DOHH2 (cell line): ENCODE results near the gene CSNK1A1.

Experiments
- EZH2phosphoT487 ChIP-seq: fragments of 200-600 bp; sonication (generic); IDR thresholded peaks from 2 replicates; pipeline ENCODE4 v1.6.1; 2017; ENCODE audit warnings: borderline replicate concordance, mild to moderate bottlenecking, antibody characterized with exemption, low read length, moderate library complexity, mixed read lengths
- TF ChIP-seq, protein P1 (sequence below): fragments of 200-600 bp; sonication (generic); IDR thresholded peaks from one replicate; pipeline ENCODE4 v1.5.1; 2014; ENCODE audit warnings: antibody characterized with exemption, mild to moderate bottlenecking, low read depth, low read length; ENCODE audit not compliant: poor library complexity, severe bottlenecking

DNA sequence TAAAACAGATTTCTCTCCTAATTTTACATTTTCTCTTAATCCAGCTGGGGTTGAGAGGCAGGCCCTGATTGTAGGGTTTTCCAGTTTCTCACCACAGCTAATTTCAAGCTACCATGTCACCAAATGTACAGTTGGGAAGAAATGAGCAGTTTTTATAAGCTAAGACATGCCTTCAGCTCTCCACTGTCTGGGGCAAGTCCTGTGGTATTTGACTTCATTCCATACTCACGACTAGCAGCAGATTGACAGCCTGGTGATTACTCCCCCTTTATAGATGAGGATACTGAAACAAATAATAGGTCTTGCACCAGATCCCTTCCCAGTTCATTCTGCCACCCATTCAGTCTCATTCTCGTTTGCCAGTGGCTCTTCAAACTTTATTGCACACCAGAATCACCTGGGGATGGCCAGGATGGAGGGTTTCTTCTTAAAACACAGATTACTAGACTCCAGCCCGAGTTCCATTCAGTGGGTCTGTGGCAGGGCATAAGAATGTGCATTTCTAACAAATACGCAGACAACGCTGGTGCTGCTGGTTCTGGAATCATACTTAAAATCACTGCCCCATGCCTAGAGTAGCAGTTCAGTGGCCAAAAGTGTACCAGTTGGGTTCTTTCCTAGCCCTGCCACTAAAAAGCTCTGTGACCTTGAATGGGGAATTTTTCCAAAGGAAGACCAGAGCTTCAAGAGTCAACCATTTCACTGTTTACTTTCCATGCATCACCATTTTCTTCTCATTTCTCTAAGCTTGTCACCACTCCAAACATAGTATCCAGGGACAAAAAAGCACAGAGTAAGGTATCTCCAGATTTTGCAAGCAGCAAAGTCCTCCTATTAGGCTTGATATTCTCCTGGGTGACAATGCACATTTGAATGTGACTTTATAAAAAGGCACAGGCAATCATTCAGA is 64.3 kb downstream of the CSNK1A1 start:
- TF ChIP-seq, protein P1, sequence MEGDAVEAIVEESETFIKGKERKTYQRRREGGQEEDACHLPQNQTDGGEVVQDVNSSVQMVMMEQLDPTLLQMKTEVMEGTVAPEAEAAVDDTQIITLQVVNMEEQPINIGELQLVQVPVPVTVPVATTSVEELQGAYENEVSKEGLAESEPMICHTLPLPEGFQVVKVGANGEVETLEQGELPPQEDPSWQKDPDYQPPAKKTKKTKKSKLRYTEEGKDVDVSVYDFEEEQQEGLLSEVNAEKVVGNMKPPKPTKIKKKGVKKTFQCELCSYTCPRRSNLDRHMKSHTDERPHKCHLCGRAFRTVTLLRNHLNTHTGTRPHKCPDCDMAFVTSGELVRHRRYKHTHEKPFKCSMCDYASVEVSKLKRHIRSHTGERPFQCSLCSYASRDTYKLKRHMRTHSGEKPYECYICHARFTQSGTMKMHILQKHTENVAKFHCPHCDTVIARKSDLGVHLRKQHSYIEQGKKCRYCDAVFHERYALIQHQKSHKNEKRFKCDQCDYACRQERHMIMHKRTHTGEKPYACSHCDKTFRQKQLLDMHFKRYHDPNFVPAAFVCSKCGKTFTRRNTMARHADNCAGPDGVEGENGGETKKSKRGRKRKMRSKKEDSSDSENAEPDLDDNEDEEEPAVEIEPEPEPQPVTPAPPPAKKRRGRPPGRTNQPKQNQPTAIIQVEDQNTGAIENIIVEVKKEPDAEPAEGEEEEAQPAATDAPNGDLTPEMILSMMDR, result no peak
- TF ChIP-seq EZH2phosphoT487, result no peak
